Activated B cell treated with CpG ODN at 0.5 μM for 24 hours (primary cell): ENCODE results near the gene BABAM2. TPM values are rescaled to one million over a fixed set of nuclear protein-coding genes. Genes with fewer than 3 reads are reported as not detected.

ENCODE experiments used
- ATAC-seq: fragments of 200-7000 bp; cut with Tn5 transposase; one replicate; pipeline ENCODE4 v1.10.0; 2021; ENCODE audit warnings: low read depth, mild to moderate bottlenecking, moderate library complexity
- CTCF ChIA-PET: fragments of 350-600 bp; sonication (Branson Sonifier 250); formaldehyde crosslinking; loops from one replicate; lab custom pipeline; 2021; ENCODE audit warnings: antibody characterized with exemption; lab: Charles Lee
- POLR2A ChIA-PET: fragments of 350-600 bp; sonication (Branson Sonifier 250); formaldehyde crosslinking; loops from one replicate; lab custom pipeline; 2021; ENCODE audit warnings: antibody characterized with exemption; lab: Charles Lee
- DNase-seq: peaks from one replicate; pipeline ENCODE4 v3.0.0; 2022
- H3K27ac Mint-ChIP-seq: one replicate; pipeline ENCODE4 v1.8.0; 2020; ENCODE audit warnings: mixed read lengths
- H3K27me3 Mint-ChIP-seq: one replicate; pipeline ENCODE4 v1.8.0; 2021; ENCODE audit warnings: mixed read lengths
- H3K36me3 Mint-ChIP-seq: one replicate; pipeline ENCODE4 v1.8.0; 2021; ENCODE audit warnings: low read depth, mixed read lengths
- H3K4me1 Mint-ChIP-seq: one replicate; pipeline ENCODE4 v1.8.0; 2021; ENCODE audit warnings: mixed read lengths
- H3K4me3 Mint-ChIP-seq: one replicate; pipeline ENCODE4 v1.8.0; 2020; ENCODE audit warnings: mild to moderate bottlenecking, mixed read lengths
- H3K9me3 Mint-ChIP-seq: one replicate; pipeline ENCODE4 v1.8.0; 2020; ENCODE audit warnings: mixed read lengths
- intact Hi-C: fragments of 100-400 bp; cut with micrococcal nuclease; formaldehyde crosslinking; loops from one replicate; pipeline ENCODE4 v1.15.1; 2024
- total RNA-seq: library from RNA; stranded (reverse); gene quantifications from 2 replicates; pipeline ENCODE4 v1.2.3, GENCODE V29; 2022
- TF ChIP-seq, protein P1 (sequence below): fragments of 200-600 bp; IDR thresholded peaks from one replicate; pipeline ENCODE4 v1.8.0; 2022; ENCODE audit warnings: antibody characterized with exemption, mild to moderate bottlenecking

The BABAM2 gene
- total RNA-seq, 1 donor from 2014 or later, result 55.6 TPM

DNA sequence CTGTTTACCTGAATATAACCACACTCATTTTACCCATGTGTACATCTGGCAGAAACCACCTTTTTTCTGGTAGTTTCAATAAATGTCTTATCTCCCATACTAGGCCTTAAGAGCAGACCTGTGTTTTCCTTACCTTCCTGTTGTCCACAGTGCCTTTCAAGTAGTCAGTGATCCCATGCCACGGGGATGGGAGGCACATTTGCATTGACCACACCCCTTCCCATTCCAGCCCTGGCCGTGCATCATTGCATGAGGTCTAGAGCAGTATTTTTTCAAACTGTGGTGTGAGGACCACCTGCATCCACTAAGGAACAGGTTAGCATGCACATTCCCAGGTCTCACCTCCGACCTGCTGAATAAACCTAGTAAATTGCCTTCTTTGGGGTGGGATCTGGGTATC is 337.0 kb downstream of the BABAM2 start:
- TF ChIP-seq, protein P1, sequence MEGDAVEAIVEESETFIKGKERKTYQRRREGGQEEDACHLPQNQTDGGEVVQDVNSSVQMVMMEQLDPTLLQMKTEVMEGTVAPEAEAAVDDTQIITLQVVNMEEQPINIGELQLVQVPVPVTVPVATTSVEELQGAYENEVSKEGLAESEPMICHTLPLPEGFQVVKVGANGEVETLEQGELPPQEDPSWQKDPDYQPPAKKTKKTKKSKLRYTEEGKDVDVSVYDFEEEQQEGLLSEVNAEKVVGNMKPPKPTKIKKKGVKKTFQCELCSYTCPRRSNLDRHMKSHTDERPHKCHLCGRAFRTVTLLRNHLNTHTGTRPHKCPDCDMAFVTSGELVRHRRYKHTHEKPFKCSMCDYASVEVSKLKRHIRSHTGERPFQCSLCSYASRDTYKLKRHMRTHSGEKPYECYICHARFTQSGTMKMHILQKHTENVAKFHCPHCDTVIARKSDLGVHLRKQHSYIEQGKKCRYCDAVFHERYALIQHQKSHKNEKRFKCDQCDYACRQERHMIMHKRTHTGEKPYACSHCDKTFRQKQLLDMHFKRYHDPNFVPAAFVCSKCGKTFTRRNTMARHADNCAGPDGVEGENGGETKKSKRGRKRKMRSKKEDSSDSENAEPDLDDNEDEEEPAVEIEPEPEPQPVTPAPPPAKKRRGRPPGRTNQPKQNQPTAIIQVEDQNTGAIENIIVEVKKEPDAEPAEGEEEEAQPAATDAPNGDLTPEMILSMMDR, result no peak

DNA sequence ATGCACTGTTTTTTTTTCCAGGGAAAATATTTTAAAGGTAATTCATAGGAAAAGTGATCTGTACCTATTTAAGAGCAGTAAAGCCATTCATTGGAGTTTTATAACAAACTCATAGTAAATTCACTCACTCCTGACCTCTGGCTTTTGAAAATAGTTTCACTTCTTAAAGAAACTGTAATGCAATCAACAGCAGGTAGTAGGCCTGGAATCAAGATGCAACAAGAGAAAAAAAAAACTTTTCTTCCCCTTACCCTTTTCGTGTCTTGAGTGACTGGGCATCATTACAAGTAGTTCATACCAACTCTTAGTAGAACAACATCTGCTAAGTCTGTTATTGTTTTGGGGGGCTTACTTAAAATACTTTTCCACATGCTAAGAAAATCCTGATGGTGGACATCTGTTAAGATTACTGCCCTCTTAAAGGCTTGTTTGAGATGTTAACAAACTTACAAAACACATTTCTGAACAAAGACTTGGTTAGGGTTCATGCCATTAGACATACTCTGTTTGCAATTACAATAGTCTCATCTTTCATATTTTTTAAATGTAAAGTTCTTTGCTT is 338.0 kb downstream of the BABAM2 start:
- DNase-seq, result no peak
- TF ChIP-seq, protein P1, result no peak
- Mint-ChIP-seq H3K36me3 (peaks cover 7% of the 10 kb centered on the region), H3K4me3 (no peak overlapping the region), H3K9me3 (no peaks in the 10 kb centered on the region), H3K27ac (no peak overlapping the region), H3K27me3 (no peaks in the 10 kb centered on the region), H3K4me1 (no peaks in the 10 kb centered on the region)
- POLR2A ChIA-PET, result no interaction called here
- ATAC-seq, result no peak
- CTCF ChIA-PET, result no interaction called here
- intact Hi-C loops, result no loop called here

More for the DNA sequence above, 337.0 kb downstream of the BABAM2 start:
- ATAC-seq (no peak), DNase-seq (no peak)
- Mint-ChIP-seq H3K4me3 (no peak overlapping the region), H3K36me3 (peaks cover 2% of the 10 kb centered on the region), H3K27ac (no peak overlapping the region), H3K4me1 (no peaks in the 10 kb centered on the region), H3K27me3 (no peaks in the 10 kb centered on the region), H3K9me3 (no peaks in the 10 kb centered on the region)
- CTCF ChIA-PET, result no interaction called here
- POLR2A ChIA-PET, result no interaction called here
- intact Hi-C loops, result no loop called here

DNA sequence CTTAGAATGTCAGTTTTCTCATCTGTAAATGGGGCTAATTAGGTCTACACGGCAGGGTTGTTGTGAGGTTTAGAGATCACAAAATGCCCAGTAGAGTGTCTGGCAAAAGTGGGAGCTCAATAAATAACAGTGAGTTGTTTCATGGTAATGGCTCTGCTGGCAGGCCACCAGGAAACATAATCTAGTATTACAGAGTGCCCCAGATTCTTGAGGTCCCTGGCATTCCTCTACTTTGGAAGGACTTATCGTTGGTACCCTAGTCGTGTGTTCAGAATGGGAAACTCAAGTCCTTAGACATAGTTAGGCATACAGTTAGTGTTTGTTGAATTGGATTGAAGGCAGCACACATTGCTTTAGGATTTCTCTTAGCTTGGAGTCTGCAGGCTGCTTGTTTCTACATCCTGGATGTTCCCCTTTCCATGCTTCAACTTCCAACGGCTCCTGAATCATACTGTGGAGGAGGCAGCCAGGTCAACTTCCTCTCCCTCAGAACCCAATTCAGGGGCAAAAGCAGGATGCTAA is 340.6 kb downstream of the BABAM2 start:
- Mint-ChIP-seq H3K36me3 (peaks cover 9% of the 10 kb centered on the region), H3K4me1 (no peaks in the 10 kb centered on the region), H3K27ac (no peak overlapping the region), H3K9me3 (no peaks in the 10 kb centered on the region), H3K27me3 (no peaks in the 10 kb centered on the region), H3K4me3 (no peak overlapping the region)
- ChIA-PET POLR2A (no interaction called here), CTCF (no interaction called here)
- ATAC-seq, result no peak
- no peak for DNase-seq
- intact Hi-C loops, result loop anchor here (10.0 kb wide), 1 partner anchor 526 kb away; no protein-coding TSS in a partner anchor
- TF ChIP-seq, protein P1, result no peak

DNA sequence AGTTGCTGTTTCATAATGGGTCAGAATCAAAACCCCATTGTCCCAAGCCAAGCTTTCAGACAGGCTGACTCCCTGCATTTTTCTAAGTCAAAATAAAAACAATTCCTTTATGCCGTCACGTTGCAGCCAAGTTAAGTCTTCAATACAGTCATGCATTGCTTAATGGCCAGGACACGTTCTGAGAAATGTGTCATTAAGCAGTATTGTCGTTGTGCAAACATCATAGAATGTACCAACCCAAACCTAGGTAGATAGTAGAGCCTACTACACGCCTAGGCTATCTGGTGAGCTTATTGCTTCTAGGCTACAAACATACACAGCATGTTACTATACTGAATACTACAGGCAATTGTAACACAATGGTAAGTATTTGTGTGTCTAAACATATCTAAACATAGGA is 341.8 kb downstream of the BABAM2 start:
- ATAC-seq, result no peak
- ChIA-PET POLR2A (no interaction called here), CTCF (no interaction called here)
- intact Hi-C loops, result loop anchor here (10.0 kb wide), 1 partner anchor 527 kb away; no protein-coding TSS in a partner anchor
- Mint-ChIP-seq H3K9me3 (no peaks in the 10 kb centered on the region), H3K27me3 (no peaks in the 10 kb centered on the region), H3K4me3 (no peak overlapping the region), H3K36me3 (peaks cover 13% of the 10 kb centered on the region), H3K4me1 (no peaks in the 10 kb centered on the region), H3K27ac (no peak overlapping the region)
- DNase-seq, result no peak
- TF ChIP-seq, protein P1, result no peak

DNA sequence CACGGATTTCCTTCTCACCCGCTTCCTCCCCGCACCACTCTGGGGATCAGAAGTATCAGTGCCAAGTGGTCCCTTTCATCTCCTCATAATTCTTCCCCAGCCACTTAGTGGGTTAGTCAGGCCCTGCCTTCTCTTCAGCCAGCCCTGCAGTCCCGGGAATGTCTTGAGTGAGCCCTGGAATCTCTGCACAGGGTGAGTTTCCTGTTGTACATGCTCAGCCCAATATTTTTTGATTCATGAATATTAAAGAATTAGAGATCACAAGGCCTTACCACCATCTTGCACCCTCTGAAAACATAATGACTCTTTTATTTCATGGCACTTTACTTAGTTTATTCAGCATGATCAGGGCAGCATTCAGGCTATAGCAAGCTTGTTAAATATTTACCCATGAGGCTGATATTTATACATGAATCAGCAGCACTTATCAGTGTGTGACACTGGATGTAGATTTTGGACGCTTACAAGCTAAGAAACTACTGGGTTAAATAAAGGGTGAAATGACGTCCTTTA is 342.7 kb downstream of the BABAM2 start:
- Mint-ChIP-seq H3K27me3 (no peaks in the 10 kb centered on the region), H3K36me3 (peaks cover 16% of the 10 kb centered on the region), H3K9me3 (no peaks in the 10 kb centered on the region), H3K4me3 (no peak overlapping the region), H3K4me1 (no peaks in the 10 kb centered on the region), H3K27ac (no peak overlapping the region)
- ATAC-seq (no peak), DNase-seq (no peak)
- TF ChIP-seq, protein P1, result no peak
- intact Hi-C loops, result loop anchor here (10.0 kb wide), 1 partner anchor 528 kb away; no protein-coding TSS in a partner anchor
- POLR2A ChIA-PET, result no interaction called here
- CTCF ChIA-PET, result no interaction called here
